ENCODE results near the gene KLK10.
"Not testable (repeated sequence)": the region's sequence is repeated elsewhere in the genome, so short reads cannot be mapped to it uniquely, and the experiment has no call there.

KLK10 gene

GRCh38 chr19:51002542-51003311 is 16.8 kb downstream of the KLK10 start:
- DNase-seq (ENCODE audit: low spot score) = peak; percentile 6

- DNase-seq (ENCODE audit: low spot score) = no peak
Measured at GRCh38 chr19:51002089-51002532, 17.4 kb downstream of the KLK10 start.

- DNase-seq (ENCODE audit: low spot score) = no peak
Measured at GRCh38 chr19:51001515-51001914, 18.0 kb downstream of the KLK10 start, which contains the start of gene KLK8. Gene KLK8 (minus strand): TSS chr19:51001604. CDS start chr19:51001167, 437 bp downstream.

GRCh38 chr19:51000981-51001380 is 18.5 kb downstream of the KLK10 start:
- no peak for DNase-seq (ENCODE audit: low spot score)

GRCh38 chr19:51000426-51000825 is 19.1 kb downstream of the KLK10 start:
- no peak for DNase-seq (ENCODE audit: low spot score)

GRCh38 chr19:50998686-50999085 is 20.8 kb downstream of the KLK10 start:
- no peak for DNase-seq (ENCODE audit: low spot score)

GRCh38 chr19:50998061-50998460 is 21.4 kb downstream of the KLK10 start:
- DNase-seq (ENCODE audit: low spot score) = no peak

- no peak for DNase-seq (ENCODE audit: low spot score)
Measured at GRCh38 chr19:50994129-50994528, 25.4 kb downstream of the KLK10 start.

GRCh38 chr19:50992666-50993035 is 26.9 kb downstream of the KLK10 start:
- no peak for DNase-seq (ENCODE audit: low spot score)

- DNase-seq (ENCODE audit: low spot score) = not testable (repeated sequence)
Measured at GRCh38 chr19:50984416-50984815, 35.1 kb downstream of the KLK10 start.

GRCh38 chr19:50983625-50984292 is 35.8 kb downstream of the KLK10 start, which contains the start of gene KLK7:
Gene KLK7 (minus strand): TSS chr19:50983917. CDS start chr19:50982399, 1,518 bp downstream.
- no peak for DNase-seq (ENCODE audit: low spot score)

GRCh38 chr19:50982186-50982585 is 37.3 kb downstream of the KLK10 start:
- no peak for DNase-seq (ENCODE audit: low spot score)

GRCh38 chr19:50981587-50982146 is 37.8 kb downstream of the KLK10 start:
- DNase-seq (ENCODE audit: low spot score) = no peak

- no peak for DNase-seq (ENCODE audit: low spot score)
Measured at GRCh38 chr19:50980208-50980607, 39.3 kb downstream of the KLK10 start.

- no peak for DNase-seq (ENCODE audit: low spot score)
Measured at GRCh38 chr19:50979758-50980157, 39.8 kb downstream of the KLK10 start.

GRCh38 chr19:50978772-50979390 is 40.6 kb downstream of the KLK10 start:
- DNase-seq (ENCODE audit: low spot score) = no peak

- no peak for DNase-seq (ENCODE audit: low spot score)
Measured at GRCh38 chr19:50977626-50978025, 41.9 kb downstream of the KLK10 start.

- no peak for DNase-seq (ENCODE audit: low spot score)
Measured at GRCh38 chr19:50975766-50976165, 43.7 kb downstream of the KLK10 start.

- no peak for DNase-seq (ENCODE audit: low spot score)
Measured at GRCh38 chr19:50974702-50975556, 44.6 kb downstream of the KLK10 start.

GRCh38 chr19:50972795-50973376 is 46.6 kb downstream of the KLK10 start:
- no peak for DNase-seq (ENCODE audit: low spot score)

GRCh38 chr19:50969810-50970209 is 49.7 kb downstream of the KLK10 start:
- DNase-seq (ENCODE audit: low spot score) = not testable (repeated sequence)
